GM12875 (cell line): ENCODE measurements around the gene PCBP3.

ENCODE experiments used
- H3K4me3 ChIP-seq: one replicate; pipeline ENCODE4 v1.5.1; 2011; ENCODE audit warnings: low read depth, low read length, control low read depth
- CTCF ChIP-seq: IDR thresholded peaks from 2 replicates; pipeline ENCODE4 v1.5.1; 2011; ENCODE audit warnings: low read depth, mild to moderate bottlenecking, control low read depth, inconsistent platforms, low read length, moderate library complexity, borderline replicate concordance; ENCODE audit not compliant: insufficient read depth

The PCBP3 gene

GRCh38 chr21:45937721-45938452 lies 294.4 kb downstream of the PCBP3 start:
- no peak for TF ChIP-seq CTCF
- no peak overlapping the region for H3K4me3 ChIP-seq

- TF ChIP-seq CTCF, result no peak
- H3K4me3 ChIP-seq, result no peak overlapping the region
Observed at GRCh38 chr21:45938453-45938755, 294.9 kb downstream of the PCBP3 start.

GRCh38 chr21:45938811-45939520 lies 295.4 kb downstream of the PCBP3 start:
- H3K4me3 ChIP-seq, result no peak overlapping the region
- TF ChIP-seq CTCF, result no peak

- TF ChIP-seq CTCF, result no peak
Observed at GRCh38 chr21:45939521-45940045, 296.1 kb downstream of the PCBP3 start.

GRCh38 chr21:45940091-45940490 lies 296.6 kb downstream of the PCBP3 start:
- TF ChIP-seq CTCF, result no peak

More at GRCh38 chr21:45939521-45940045, 296.1 kb downstream of the PCBP3 start:
- no peak overlapping the region for H3K4me3 ChIP-seq

GRCh38 chr21:45940621-45941337 lies 297.3 kb downstream of the PCBP3 start:
- no peak overlapping the region for H3K4me3 ChIP-seq
- TF ChIP-seq CTCF, result no peak

More at GRCh38 chr21:45940091-45940490, 296.6 kb downstream of the PCBP3 start:
- H3K4me3 ChIP-seq, result no peak overlapping the region
